Stomach smooth muscle (tissue), 2 donors: ENCODE measurements around the gene IL4I1.

ENCODE experiments used
- H3K27ac ChIP-seq: one replicate; pipeline ENCODE4 v1.7.0; 2013; ENCODE audit warnings: mild to moderate bottlenecking, low read length, inconsistent platforms
- H3K27me3 ChIP-seq, 2 donors: one replicate each; pipeline ENCODE4 v1.7.0; 2013; ENCODE audit warnings: low read length in 2 of 2; ENCODE audit not compliant: insufficient read depth in 2 of 2, control insufficient read depth in 1 of 2
- H3K36me3 ChIP-seq, 2 donors: one replicate each; pipeline ENCODE4 v1.7.0; 2013; ENCODE audit warnings: low read length in 2 of 2; ENCODE audit not compliant: control insufficient read depth in 2 of 2, insufficient read depth in 2 of 2
- H3K4me1 ChIP-seq: one replicate; pipeline ENCODE4 v1.7.0; 2013; ENCODE audit warnings: low read length; ENCODE audit not compliant: control insufficient read depth, insufficient read depth
- H3K4me3 ChIP-seq, 2 donors: one replicate each; pipeline ENCODE4 v1.7.0; 2013; ENCODE audit warnings: low read length in 2 of 2
- H3K9ac ChIP-seq, 2 donors: one replicate each; pipeline ENCODE4 v1.7.0; 2013; ENCODE audit warnings: low read length in 2 of 2, mild to moderate bottlenecking in 1 of 2
- H3K9me3 ChIP-seq, 2 donors: one replicate each; pipeline ENCODE4 v1.7.0; 2013; ENCODE audit warnings: low read length in 2 of 2; ENCODE audit not compliant: control insufficient read depth in 2 of 2
- donor health status: healthy.
- donor health status: Pancreatic carcinoma.

Gene IL4I1

GRCh38 chr19:49854378-49855263 lies 42.1 kb downstream of the IL4I1 start:
- H3K27ac ChIP-seq = no peak overlapping the region
- peaks cover 16 to 20% of the 10 kb centered on the region in 2 donors for H3K36me3 ChIP-seq

GRCh38 chr19:49853852-49854377 lies 42.8 kb downstream of the IL4I1 start:
- no peak overlapping the region for H3K4me3 ChIP-seq
- no peaks in the 10 kb centered on the region for H3K9me3 ChIP-seq
- H3K36me3 ChIP-seq = peaks cover 16 to 20% of the 10 kb centered on the region in 2 donors
- no peak overlapping the region for H3K9ac ChIP-seq
- no peaks in the 10 kb centered on the region for H3K27me3 ChIP-seq
- no peak overlapping the region for H3K27ac ChIP-seq
- peaks cover 32% of the 10 kb centered on the region for H3K4me1 ChIP-seq

More at GRCh38 chr19:49854378-49855263, 42.1 kb downstream of the IL4I1 start:
- Histone ChIP-seq H3K4me1 (peaks cover 32% of the 10 kb centered on the region), H3K9ac (no peak overlapping the region), H3K4me3 (no peak overlapping the region), H3K27me3 (no peaks in the 10 kb centered on the region), H3K9me3 (no peaks in the 10 kb centered on the region)

GRCh38 chr19:49852631-49853126 lies 44.0 kb downstream of the IL4I1 start:
- peaks cover 10 to 14% of the 10 kb centered on the region in 2 donors for H3K36me3 ChIP-seq
- no peaks in the 10 kb centered on the region for H3K27me3 ChIP-seq
- no peak overlapping the region for H3K27ac ChIP-seq
- peaks cover 32% of the 10 kb centered on the region for H3K4me1 ChIP-seq
- H3K9me3 ChIP-seq = no peaks in the 10 kb centered on the region
- peak overlapping the region; percentile 64 to 90 for H3K4me3 ChIP-seq
- H3K9ac ChIP-seq = peak overlapping the region in 1 of 2 donors; percentile 30

- peaks cover under 1 to 10% of the 10 kb centered on the region in 2 donors for H3K36me3 ChIP-seq
- H3K9ac ChIP-seq = peak overlapping the region in 1 of 2 donors; percentile 64
- peak overlapping the region; percentile 64 to 90 for H3K4me3 ChIP-seq
- no peaks in the 10 kb centered on the region for H3K9me3 ChIP-seq
- H3K4me1 ChIP-seq = peaks cover 32% of the 10 kb centered on the region
- H3K27me3 ChIP-seq = no peaks in the 10 kb centered on the region
- no peak overlapping the region for H3K27ac ChIP-seq
Measured at GRCh38 chr19:49851456-49852259, 45.0 kb downstream of the IL4I1 start.

- Histone ChIP-seq H3K36me3 (peaks cover 0 to 5% of the 10 kb centered on the region in 2 donors), H3K9ac (peak within 1 kb of the TSS; percentile 94), H3K4me3 (peak within 1 kb of the TSS; percentile 90 to 93), H3K27me3 (no peaks in the 10 kb centered on the region), H3K27ac (peak within 1 kb of the TSS; percentile 99), H3K4me1 (peaks cover 32% of the 10 kb centered on the region), H3K9me3 (no peaks in the 10 kb centered on the region)
Measured at GRCh38 chr19:49850487-49851342, 46.0 kb downstream of the IL4I1 start, which contains the start of gene PTOV1. Gene PTOV1 (plus strand): TSS chr19:49851159.

GRCh38 chr19:49850221-49850486 lies 46.5 kb downstream of the IL4I1 start:
- Histone ChIP-seq H3K27me3 (no peaks in the 10 kb centered on the region), H3K9me3 (no peaks in the 10 kb centered on the region), H3K9ac (peak overlapping the region; percentile 57 to 66), H3K27ac (peak overlapping the region; percentile 99), H3K36me3 (peaks cover 0 to 2% of the 10 kb centered on the region in 2 donors), H3K4me3 (peak overlapping the region; percentile 65 to 90), H3K4me1 (peaks cover 32% of the 10 kb centered on the region)

GRCh38 chr19:49849433-49850220 lies 47.1 kb downstream of the IL4I1 start:
- Histone ChIP-seq H3K27ac (peak overlapping the region; percentile 99), H3K27me3 (no peaks in the 10 kb centered on the region), H3K4me3 (peak overlapping the region; percentile 65 to 90), H3K4me1 (peaks cover 32% of the 10 kb centered on the region), H3K9me3 (no peaks in the 10 kb centered on the region), H3K36me3 (no peaks in the 10 kb centered on the region), H3K9ac (peak overlapping the region; percentile 57 to 66)

- H3K36me3 ChIP-seq = no peaks in the 10 kb centered on the region
- no peak overlapping the region for H3K27ac ChIP-seq
- H3K4me3 ChIP-seq = no peak overlapping the region
- no peaks in the 10 kb centered on the region for H3K9me3 ChIP-seq
- no peak overlapping the region for H3K9ac ChIP-seq
- H3K4me1 ChIP-seq = peaks cover 30% of the 10 kb centered on the region
- H3K27me3 ChIP-seq = no peaks in the 10 kb centered on the region
Measured at GRCh38 chr19:49848938-49849337, 47.7 kb downstream of the IL4I1 start.

GRCh38 chr19:49847731-49848696 lies 48.7 kb downstream of the IL4I1 start:
- Histone ChIP-seq H3K4me1 (peaks cover 23% of the 10 kb centered on the region), H3K4me3 (no peak overlapping the region), H3K9me3 (no peaks in the 10 kb centered on the region), H3K36me3 (no peaks in the 10 kb centered on the region), H3K27ac (no peak overlapping the region), H3K9ac (no peak overlapping the region), H3K27me3 (no peaks in the 10 kb centered on the region)
